Retina (tissue), 1 donor: ENCODE data around the gene MKI67.

Experiments
- DNase-seq: peaks from one replicate; pipeline ENCODE4 v3.0.0-alpha.2; 2016

MKI67 gene

DNA sequence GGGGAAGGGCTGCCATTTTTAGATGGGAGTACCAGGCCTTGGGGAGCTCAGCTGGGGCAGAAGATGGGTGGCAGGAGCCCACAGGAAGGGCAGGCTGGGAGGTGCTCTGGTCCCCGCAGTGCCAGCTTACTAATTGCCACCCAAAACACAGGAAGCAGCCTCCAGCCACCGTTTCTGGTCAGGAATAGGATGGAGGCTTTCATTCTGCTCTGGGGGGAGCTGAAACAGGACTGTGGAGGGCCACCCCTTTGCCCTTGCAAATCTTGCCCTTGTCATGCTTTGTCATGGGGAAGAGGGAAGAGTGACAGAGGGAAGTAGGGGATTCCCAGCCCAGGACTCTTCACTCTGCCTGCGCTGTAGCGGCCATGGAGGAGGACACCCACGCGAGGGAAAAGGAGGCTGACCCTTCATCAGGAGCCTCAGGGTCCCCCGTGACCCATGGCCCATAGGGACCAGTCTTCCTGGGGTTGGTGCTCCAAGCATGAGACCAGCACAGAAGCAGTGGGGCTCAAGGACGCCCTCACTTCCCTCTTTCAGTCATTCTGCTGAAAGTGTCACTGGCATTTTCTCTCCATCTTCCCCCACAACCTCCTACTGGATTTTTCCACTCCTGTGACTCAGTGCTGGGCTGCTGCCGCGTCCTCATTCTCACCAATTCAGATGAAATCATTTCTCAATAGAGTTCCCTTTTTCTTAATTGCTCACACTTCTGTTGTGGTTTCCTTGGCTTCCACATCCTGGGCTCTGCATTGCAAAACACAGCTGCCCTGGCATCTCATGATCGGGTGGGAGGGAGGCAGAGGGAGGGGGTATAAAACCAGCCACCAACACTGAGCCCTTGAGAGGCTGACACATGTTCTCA lies 61.9 kb downstream of the MKI67 start:
- no peak for DNase-seq

DNA sequence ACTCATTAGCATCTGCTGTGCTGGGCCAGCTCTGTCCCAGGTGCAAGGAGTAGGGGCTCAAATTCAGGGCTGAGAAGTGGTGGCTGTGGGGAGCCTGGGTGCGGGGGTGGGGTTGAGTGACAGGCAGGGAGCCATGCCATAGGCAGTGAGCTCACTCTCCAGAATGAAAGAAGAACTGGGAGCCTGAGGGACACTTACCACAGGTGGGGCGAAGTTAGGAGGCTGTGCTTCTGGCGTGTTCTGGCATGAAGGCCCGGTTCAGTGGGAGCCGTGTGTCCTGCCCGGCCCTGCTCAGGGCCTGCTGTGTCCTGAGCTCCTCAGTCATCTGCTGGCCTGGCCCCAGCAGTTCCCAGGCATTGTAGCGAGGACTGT lies 62.5 kb downstream of the MKI67 start:
- no peak for DNase-seq

DNA sequence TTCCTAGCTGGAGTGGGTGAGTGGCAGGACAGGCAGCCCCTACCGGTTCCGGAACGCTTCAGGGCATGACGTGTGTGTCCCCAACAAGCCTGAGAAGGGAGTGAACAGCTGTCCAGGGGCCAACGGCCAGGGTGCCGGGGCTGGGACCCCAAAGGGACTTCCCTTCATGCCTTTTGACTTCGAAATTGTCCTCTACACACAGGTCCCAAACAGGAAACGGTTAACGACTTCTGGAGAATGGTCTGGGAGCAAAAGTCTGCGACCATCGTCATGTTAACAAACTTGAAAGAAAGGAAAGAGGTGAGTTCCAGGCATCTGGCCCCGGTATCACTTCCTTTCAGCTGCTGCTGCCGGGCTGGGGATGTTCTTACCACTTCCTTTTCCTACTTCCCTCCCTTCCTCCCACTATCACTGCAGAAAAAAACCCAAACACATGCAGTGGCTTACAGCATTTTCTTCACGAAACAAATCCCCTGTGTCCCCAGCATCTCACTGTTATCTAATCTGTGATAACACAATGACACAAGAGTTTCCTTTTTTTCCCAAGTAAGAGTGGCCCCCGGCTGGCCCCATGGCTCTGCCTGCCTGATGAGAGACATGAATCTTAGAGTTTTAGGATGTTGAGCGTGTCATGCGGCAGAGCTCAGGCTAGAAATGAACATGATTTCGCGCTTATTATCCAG lies 63.2 kb downstream of the MKI67 start:
- no peak for DNase-seq

DNA sequence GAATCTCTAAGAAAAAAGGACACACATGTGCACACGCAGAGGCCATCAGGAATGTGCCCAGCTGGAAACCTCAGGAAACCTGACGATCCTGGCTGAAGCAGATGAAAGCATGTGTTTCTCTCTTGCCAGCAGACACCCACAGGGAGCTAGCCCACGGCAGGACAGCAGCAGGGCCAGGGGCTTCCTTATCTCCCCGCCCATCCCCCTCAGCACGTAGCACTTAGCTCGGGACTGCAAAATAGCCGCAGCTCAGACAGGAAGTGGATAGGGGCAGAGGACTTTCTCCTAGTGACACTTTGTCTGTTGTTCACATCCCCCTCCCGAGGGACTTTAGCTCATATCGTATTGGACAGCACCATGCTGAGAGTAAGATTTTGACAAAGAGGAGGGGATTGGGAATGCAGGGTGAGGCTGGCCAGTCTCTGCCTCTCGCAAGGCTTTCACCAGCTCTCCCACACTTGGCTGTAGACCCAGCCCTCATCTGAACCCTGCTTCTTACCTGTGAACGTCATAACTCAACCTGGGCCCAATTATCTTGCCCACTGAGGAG lies 63.8 kb downstream of the MKI67 start:
- peak; percentile 38 for DNase-seq

DNA sequence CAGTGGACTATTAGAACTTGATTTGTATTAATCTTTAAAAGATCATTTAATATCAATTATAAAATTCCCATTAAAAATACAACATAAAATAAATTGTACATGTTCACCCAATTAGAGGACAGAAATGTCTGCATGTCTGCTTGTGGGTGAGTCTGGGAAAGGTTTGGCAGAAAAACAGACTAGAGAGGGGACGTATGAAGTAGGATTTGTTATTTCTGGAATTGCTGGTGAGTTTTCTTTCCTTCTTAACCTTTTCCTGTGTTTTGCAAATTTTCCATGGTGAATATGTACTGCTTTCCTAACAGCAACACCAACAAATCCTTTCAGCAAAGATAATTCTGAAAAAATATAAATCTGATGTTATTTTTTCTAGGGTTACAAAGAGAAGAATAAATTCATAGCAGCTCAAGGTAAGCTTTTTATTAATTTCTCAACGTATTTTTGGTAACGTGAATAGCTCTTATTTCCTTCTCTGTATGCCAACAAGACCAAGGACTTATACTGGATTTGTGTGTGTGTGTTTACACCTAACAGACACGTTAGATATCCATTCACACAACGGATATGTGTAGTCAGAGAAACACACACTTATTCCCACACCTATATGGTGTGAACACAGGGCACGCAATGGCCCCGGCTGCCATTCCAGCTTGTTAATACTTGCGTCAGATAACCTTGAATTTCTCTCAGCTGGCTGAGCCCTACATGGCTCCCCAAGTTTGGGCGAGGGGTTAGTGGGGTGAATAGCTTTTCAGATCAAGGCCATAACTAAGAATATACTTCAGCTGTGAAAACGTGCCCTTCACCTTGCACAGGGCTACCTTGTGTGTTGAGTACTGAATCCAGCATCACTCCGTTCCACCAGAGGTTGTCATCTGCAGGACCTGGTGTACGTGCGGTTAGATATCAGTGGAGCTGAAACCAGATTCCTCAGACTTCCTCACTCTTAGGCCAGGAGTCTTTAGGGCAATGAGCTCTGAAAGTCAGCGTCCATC lies 64.6 kb downstream of the MKI67 start:
- no peak for DNase-seq

DNA sequence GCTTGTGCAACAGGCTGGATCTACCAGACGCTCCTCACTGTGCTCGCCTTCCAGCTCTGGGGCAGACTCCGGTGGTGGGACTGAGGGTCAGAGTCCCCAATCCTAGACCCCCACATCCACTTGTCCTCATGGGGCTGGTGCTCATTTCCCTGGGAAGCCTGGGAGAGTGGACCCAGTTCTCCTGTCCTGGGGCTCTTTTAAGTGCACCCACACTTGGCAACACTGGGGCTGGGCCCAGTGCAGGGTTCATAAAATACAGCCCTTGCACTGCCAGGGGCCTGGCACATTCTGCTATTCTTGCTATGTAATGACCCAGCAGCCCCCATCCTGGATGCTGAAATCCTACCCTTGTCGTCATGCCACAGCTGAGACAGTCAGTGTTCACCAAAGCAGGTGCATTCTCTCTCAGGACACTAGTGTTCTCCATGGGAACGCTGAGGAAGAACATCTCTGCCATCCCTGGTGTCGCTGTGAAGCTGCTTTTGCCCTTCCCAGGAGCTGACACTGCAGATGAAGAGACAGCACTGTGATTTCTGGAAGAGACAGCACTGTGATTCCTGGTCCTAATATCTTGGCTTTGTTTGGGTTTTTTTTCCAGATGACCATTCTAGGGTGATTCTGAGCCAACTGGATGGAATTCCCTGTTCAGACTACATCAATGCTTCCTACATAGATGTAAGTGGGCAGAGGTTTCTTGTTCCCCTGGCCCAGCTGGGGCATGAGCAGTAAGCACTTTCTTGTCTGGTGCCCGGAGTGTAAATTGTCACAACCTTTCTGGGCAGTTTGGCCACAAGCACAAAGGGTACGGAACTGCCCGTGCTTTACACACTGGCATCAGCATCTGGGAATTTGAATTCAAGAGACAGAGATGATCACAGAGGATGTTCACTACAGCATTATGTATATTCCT lies 65.6 kb downstream of the MKI67 start:
- no peak for DNase-seq

DNA sequence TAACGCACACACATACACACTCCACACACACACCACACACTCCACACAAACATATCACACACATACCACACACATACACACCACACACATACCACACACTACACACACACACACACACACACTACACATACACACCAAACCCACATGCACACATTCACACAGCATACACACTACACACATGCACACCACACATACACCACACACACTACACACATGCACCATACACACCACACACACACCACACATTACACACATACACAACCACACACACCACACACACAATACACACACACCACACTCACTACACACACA lies 66.3 kb downstream of the MKI67 start:
- no peak for DNase-seq

DNA sequence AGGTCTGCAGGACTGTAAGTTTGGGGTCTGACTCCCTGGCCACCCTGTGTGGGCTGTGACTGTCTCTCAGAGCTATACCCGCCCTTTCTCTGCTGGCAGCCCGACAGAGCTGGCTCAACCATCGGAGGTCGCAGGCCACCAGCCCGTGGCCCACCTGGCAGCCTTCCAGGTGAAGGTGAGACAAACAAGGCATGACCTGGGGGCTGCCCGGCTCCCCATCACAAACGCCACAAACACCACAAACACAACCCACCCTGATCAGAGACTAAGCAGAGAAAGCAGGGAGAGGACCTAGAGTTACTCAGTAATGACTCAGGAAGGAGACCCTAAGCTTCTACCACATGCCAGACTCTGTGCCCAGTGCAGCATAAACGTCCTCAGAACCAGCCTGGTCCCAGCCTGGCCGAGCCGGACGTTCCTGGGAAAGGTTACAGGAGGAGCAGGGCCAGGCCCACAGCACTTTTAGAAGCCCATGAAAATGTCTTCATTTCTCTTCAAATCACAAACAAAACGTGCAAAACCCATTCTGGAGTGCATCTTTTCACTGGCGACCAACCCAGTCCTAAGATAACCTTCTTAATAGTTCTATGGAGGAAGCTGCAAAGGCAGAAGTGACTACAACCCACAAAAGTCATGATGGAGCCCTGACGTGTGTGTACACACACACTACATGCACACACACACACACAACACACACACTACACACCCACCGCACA lies 66.8 kb downstream of the MKI67 start:
- DNase-seq: no peak

DNA sequence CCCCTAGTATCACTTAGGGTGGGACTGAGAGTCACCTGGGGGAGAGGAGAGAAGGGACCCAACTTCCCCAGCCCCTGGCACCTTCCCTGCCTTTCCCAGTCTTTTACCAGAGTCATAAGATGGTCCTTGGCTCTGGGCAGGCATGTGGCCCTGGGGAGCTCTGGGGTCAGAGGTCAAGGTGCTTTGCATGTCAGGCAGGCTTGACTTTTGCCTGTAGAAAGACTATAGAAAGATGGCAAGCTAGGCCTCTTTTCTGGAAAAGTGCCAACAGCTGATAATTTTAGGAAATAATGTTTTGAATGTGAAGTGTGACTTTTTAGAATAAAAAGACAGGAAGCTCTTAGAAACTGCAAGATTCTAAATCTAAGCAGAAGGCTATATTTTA lies 67.5 kb downstream of the MKI67 start:
- DNase-seq: no peak

DNA sequence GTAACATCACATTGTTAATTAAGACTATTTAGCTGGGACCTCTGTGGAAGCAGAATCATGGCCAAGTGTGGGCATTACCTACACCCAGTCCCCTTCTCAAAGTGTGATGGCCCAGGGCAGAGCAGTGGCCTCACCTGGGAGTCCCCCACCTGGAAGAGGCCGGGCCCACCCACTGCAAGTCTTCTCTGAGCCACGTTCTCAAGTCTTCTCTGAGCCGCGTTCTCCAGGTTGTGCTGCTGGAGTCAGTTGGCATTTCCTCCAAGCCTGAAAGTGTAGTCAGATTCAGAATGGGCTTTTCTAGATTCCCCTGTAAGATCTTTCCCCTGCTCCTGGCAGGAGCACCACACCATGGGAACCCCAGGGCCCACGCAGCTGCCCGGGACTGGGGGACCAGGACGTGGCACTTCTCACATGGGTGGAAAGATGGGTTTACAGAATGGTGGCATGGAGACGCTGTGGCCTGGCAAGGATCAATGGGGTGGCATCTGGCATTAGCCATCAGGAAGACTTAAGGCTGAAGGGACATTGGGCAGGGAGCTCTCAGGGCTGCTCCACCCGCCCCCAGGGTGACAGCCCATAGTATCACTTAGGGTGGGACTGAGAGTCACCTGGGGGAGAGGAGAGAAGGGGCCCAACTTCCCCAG lies 68.0 kb downstream of the MKI67 start:
- DNase-seq: no peak

DNA sequence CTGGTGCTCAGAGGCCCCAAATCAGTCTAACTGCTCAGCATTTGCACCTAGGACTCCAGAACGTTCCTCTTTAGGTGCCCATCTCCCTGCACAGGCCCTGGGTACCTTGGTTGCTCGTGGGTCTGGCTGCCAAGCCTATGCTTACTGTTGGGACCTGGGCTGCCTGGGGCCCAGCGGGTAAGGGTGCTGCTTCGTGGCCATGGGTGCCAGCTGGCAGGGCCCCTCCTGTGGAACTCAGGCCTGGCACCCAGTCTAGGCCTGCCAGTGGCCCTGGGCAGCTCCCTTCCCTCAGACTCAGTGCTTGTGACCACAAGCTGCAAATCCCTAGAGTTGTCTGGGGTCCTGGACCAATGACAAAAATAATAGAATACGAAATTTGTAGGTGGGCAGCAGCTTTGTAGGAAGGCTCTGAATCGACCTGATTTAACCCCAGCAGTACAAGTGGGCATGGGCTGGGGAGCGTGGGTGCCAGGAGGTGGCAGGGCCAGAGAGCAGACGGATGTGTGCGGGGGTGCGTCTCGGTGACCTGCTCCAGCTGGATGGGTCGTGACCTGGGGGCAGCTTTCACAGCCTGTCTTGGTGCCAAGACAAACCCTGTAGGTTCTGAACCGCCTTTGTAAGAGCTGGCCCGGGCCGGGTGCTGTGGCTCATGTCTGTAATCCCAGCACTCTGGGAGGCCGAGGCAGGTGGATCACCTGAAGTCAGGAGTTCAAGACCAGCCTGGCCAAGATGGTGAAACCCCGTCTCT lies 69.7 kb downstream of the MKI67 start:
- DNase-seq: no peak

DNA sequence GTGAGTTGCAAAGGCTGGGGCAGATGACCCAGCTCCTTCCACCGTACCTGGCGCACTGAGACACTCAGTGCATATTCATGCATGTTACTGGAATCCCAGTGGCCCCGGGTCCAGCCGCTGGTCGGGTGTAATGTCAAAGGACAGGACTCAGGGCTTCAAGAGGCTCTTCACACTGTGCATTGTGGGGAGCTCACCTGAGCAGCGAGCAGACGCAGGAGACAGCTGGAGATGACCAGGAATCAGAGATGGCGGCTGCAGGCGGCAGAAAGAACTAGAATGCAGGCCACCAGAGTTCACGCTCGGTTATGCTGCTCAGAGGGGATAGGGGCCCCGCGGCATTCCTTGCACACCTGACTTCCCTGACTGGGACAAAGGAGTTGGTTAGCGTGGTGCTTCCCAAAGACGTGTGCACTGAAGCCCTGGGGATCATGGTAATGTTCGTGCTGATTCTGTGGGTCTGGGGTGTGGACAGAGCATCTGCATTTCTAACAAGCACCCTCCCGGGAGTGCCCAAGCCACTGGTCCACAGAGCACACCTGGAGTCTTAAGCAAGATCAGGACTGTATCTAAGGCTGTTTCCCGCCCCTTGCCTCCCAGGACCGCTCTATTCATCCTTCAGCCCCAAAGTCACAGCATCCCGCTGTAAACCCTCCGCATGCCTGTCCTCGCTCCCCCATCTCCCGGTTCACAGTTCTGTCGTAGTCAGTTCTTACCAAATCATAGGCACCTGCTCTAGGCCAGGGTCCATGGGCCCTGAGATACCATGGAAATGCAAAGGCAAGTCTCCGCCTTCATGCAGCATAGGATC lies 71.0 kb downstream of the MKI67 start:
- DNase-seq: no peak

DNA sequence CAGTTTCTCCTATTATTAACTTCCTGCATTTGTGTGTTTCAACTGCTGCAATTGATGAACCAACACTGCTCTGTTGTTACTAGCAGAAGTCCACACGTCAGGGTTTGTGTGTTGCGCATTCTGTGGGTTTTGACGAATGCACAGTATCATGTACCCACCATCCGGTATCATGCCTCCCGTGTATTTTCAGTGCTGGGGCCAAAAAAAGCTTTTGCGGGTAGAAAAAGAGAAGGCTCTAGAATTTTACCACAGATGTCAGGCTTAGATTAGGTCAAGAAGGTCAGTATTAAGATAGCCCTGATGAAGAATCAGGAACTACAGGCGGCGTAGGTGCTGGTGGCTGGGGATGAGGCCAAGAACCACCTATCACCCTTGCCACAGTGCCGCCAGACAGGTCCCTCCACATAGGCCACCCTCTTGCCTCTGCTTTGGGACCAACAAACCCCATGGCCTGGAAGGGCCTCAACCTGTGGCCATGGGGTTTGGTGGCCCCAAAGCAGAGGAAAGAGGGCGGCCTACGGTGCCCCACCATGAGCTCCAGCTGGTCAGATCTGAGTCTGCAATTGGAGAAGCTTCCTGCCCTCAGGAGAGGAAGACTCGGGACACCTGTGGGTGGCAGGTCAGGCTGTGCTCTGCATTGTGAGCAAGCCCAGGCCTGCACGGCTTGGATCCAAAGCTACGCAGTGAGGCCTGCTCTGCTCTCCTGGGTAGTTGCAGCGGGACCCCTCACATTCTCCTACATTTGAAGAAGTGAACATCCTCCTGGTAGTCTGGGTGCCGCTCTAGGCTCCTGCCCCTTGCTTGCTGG lies 71.9 kb downstream of the MKI67 start:
- no peak for DNase-seq

DNA sequence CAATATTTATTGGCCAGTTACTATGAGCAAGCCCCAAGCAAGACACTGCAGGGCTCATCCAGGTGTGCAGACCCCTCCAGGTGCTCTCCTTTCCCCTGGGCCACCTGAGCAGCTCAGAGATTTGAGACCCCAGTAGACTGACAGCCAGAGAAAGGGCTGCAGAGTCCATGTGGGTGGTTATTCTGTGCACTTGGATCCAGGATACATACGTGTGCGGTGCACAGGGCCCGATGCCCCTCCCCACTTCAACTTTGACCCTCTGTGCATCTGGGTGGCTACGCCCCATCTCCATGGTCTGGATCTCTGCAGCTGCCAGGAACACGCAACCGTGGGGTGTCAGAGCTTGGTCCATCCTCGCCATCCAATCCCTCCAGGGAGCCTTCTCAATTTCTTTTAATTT lies 72.9 kb downstream of the MKI67 start:
- DNase-seq: no peak

DNA sequence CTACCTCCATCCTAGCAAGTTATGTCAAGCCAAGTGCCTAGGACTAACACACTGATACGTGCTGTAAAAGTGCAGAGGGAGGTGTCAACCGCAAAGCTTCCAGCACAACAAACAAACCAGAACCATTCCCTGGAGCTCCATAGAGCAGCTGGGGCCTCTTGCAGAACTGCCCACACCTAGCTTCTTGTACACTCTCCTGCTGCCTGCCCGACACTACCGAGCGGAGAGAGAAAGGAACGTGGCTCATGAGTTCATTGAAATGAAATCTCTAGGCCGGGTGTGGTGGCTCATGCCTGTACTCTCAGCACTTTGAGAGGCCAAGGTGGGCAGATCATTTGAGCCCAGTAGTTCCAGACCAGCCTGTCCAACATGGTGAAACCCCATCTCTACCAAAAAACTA lies 73.5 kb downstream of the MKI67 start:
- no peak for DNase-seq

DNA sequence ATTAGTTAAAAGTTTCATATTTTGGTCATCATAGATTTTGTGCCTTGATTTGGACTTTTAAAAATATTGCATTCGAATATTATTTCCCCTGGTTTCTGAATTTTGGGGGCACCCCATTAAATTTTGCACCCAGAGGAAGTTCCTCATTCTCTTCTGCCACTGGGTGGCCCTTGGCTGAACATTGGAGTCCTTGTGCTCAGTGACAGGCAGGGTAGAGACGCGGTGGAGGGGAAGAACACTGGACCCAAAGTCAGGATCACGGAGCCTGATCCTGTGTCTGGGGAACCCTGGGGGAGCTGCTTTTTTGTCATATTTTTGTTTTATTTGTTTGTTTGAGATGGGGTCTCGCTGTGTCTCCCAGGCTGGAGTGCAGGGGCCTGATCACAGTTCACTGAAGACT lies 74.7 kb downstream of the MKI67 start:
- no peak for DNase-seq

DNA sequence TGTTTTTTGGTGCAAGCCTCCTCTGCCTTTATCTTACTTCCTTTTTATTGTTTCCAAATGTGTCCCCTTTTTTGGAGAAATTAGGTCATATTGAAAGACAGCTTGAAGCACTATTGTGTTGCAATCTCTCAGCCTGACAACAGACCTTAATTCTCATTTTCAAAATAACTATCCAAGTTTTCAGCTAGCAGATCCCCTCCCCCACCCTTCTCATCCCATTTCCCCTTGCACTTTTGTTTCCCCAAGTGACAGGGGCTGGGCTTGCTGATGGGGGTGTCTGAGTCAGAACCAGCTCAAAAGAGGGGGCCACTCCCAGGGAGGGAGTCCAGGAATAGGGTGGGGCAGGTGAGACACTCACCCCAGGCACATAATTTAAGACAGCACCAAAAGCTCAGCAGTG lies 75.3 kb downstream of the MKI67 start:
- DNase-seq: no peak

DNA sequence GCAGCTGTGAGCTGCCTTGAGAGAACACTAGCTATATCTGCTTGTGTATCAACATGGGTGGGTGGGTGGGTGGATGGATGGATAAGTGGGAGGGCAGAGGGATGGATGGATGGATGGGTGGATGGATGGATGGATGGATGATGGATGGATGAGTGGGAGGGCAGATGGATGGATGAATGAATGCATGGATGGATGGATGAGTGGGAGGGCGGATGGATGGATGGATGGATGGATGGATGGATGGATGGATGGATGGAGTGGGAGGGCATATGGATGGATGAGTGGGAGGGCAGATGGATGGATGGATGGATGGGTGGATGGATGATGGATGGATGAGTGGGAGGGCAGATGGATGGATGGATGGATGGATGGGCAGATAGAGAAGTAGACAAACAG lies 76.1 kb downstream of the MKI67 start:
- no peak for DNase-seq
